H1 (cell line): Measurements from ENCODE around the gene UBA6. TPM values are rescaled to one million over a fixed set of nuclear protein-coding genes. Genes with fewer than 3 reads are reported as not detected.

Experiments
- CTCF ChIA-PET: fragments of 300-600 bp; sonication (Branson Sonifier 250); formaldehyde crosslinking; loops from one replicate; lab custom pipeline; 2021; ENCODE audit not compliant: partially characterized antibody; lab: Charles Lee
- POLR2A ChIA-PET: fragments of 300-600 bp; sonication (Branson Sonifier 250); formaldehyde crosslinking; loops from one replicate; lab custom pipeline; 2021; ENCODE audit warnings: inconsistent platforms; ENCODE audit not compliant: partially characterized antibody; lab: Charles Lee
- DNase-seq, 2 experiments: peaks; one replicate each; pipeline versions ENCODE4 v3.0.0 to v3.0.0-alpha.2; 2010 to 2022; ENCODE audit warnings: low spot score in 2 of 2, low read depth in 1 of 2, mixed read lengths in 1 of 2
- FAIRE-seq: peaks from 2 replicates; lab custom pipeline; 2011; peaks lifted over from hg19 to GRCh38; lab: Jason Lieb, UNC
- H2AFZ ChIP-seq: 2 replicates; pipeline ENCODE4 v1.8.1; 2012; ENCODE audit warnings: low read length, inconsistent platforms
- H2AK5ac ChIP-seq: 2 replicates; pipeline ENCODE4 v1.6.1; 2013; ENCODE audit warnings: low read depth, low read length
- H2BK120ac ChIP-seq: replicated peaks from 2 replicates; pipeline ENCODE3; 2013; ENCODE audit warnings: low read depth, low read length, inconsistent platforms
- H2BK12ac ChIP-seq: 2 replicates; pipeline ENCODE4 v1.6.1; 2013; ENCODE audit warnings: low read depth, low read length
- H2BK15ac ChIP-seq: 2 replicates; pipeline ENCODE4 v1.6.1; 2013; ENCODE audit warnings: low read length
- H2BK20ac ChIP-seq: 2 replicates; pipeline ENCODE4 v1.6.1; 2013; ENCODE audit warnings: low read length
- H2BK5ac ChIP-seq: 2 replicates; pipeline ENCODE4 v1.6.1; 2013; ENCODE audit warnings: low read depth, low read length
- H3K14ac ChIP-seq: 2 replicates; pipeline ENCODE4 v1.6.1; 2013; ENCODE audit warnings: inconsistent platforms; ENCODE audit not compliant: insufficient read length
- H3K18ac ChIP-seq: 2 replicates; pipeline ENCODE4 v1.6.1; 2013; ENCODE audit warnings: low read length; ENCODE audit errors: extremely low read depth
- H3K23ac ChIP-seq: 2 replicates; pipeline ENCODE4 v1.6.1; 2013; ENCODE audit warnings: inconsistent platforms; ENCODE audit not compliant: insufficient read length
- H3K23me2 ChIP-seq: 2 replicates; pipeline ENCODE4 v1.6.1; 2013; ENCODE audit warnings: low read depth, low read length
- H3K27ac ChIP-seq: 2 replicates; pipeline ENCODE4 v1.6.1; 2011; ENCODE audit warnings: low read depth, low read length, inconsistent platforms
- H3K27me3 ChIP-seq, 4 experiments: replicated peaks in 1 of 4; 1 replicate in 1 of 4; 2 replicates in 3 of 4; pipeline versions ENCODE4 v1.6.1 to v1.8.1; 2011 to 2013; ENCODE audit warnings: low read length in 3 of 4, mild to moderate bottlenecking in 3 of 4, inconsistent platforms in 2 of 4, mixed read lengths in 2 of 4, moderate library complexity in 1 of 4; ENCODE audit not compliant: control insufficient read depth in 3 of 4, insufficient read depth in 3 of 4; ENCODE audit errors: extremely low read depth in 1 of 4
- H3K36me3 ChIP-seq, 4 experiments: 2 replicates each; pipeline versions ENCODE4 v1.6.1 to v1.8.1; 2011 to 2013; ENCODE audit warnings: mild to moderate bottlenecking in 4 of 4, low read length in 3 of 4, moderate library complexity in 2 of 4, control low read depth in 1 of 4, inconsistent platforms in 1 of 4; ENCODE audit not compliant: insufficient read depth in 4 of 4, control insufficient read depth in 2 of 4
- H3K4ac ChIP-seq: replicated peaks from 2 replicates; pipeline ENCODE3; 2013; ENCODE audit warnings: low read length, low read depth, mixed read lengths, inconsistent platforms; ENCODE audit not compliant: insufficient read length
- H3K4me1 ChIP-seq, 4 experiments: replicated peaks in 1 of 4; 1 replicate in 1 of 4; 2 replicates in 3 of 4; pipeline versions ENCODE4 v1.6.1 to v1.8.1; 2011 to 2013; ENCODE audit warnings: low read length in 3 of 4, inconsistent platforms in 2 of 4, mixed read lengths in 1 of 4; ENCODE audit not compliant: insufficient read depth in 4 of 4, control insufficient read depth in 3 of 4
- H3K4me2 ChIP-seq, 2 experiments: 2 replicates each; pipeline versions ENCODE4 v1.6.1 to v1.8.1; 2011 to 2013; ENCODE audit warnings: low read depth in 2 of 2, low read length in 2 of 2, control low read depth in 1 of 2, inconsistent platforms in 1 of 2, mild to moderate bottlenecking in 1 of 2; ENCODE audit not compliant: insufficient read depth in 1 of 2
- H3K4me3 ChIP-seq, 4 experiments: fragments of 200-600, 300-600 bp in 1 of 4; sonication (generic), shearing (Covaris generic), sonication (Bioruptor Twin) in 1 of 4; 2 replicates each; pipeline versions ENCODE4 v1.5.1 to v1.8.1; 2011 to 2016; ENCODE audit warnings: low read length in 4 of 4, low read depth in 3 of 4, control low read depth in 2 of 4, inconsistent platforms in 2 of 4, mild to moderate bottlenecking in 2 of 4, mixed read lengths in 1 of 4, moderate library complexity in 1 of 4; ENCODE audit not compliant: insufficient read depth in 2 of 4; ENCODE audit errors: extremely low read depth in 1 of 4
- H3K56ac ChIP-seq: replicated peaks from 2 replicates; pipeline ENCODE3; 2013; ENCODE audit warnings: low read depth, mild to moderate bottlenecking, mixed read lengths, low read length, inconsistent platforms; ENCODE audit not compliant: insufficient read length
- H3K79me1 ChIP-seq: 2 replicates; pipeline ENCODE4 v1.6.1; 2013; ENCODE audit warnings: low read depth, low read length, control low read depth
- H3K79me2 ChIP-seq, 2 experiments: 2 replicates each; pipeline versions ENCODE4 v1.6.1 to v1.8.1; 2012 to 2013; ENCODE audit warnings: low read length in 2 of 2, mild to moderate bottlenecking in 2 of 2, inconsistent platforms in 1 of 2; ENCODE audit not compliant: insufficient read depth in 2 of 2, control insufficient read depth in 1 of 2
- H3K9ac ChIP-seq, 4 experiments: replicated peaks in 1 of 4; 1 replicate in 1 of 4; 2 replicates in 3 of 4; pipeline versions ENCODE4 v1.6.1 to v1.8.1; 2011 to 2013; ENCODE audit warnings: low read depth in 3 of 4, low read length in 3 of 4, control low read depth in 2 of 4, mild to moderate bottlenecking in 2 of 4, moderate library complexity in 2 of 4, inconsistent platforms in 1 of 4; ENCODE audit errors: extremely low read depth in 1 of 4
- H3K9me3 ChIP-seq, 2 experiments: 2 replicates each; pipeline versions ENCODE4 v1.6.1 to v1.8.1; 2012 to 2013; ENCODE audit warnings: mild to moderate bottlenecking in 2 of 2, moderate library complexity in 2 of 2, control low read depth in 1 of 2, inconsistent platforms in 1 of 2, low read depth in 1 of 2, low read length in 1 of 2, mixed read lengths in 1 of 2; ENCODE audit not compliant: insufficient read depth in 2 of 2
- H4K20me1 ChIP-seq, 2 experiments: replicated peaks in 1 of 2; 2 replicates each; pipeline versions ENCODE3 to v1.8.1; 2011 to 2013; ENCODE audit warnings: inconsistent platforms in 2 of 2, low read length in 2 of 2, mild to moderate bottlenecking in 1 of 2; ENCODE audit not compliant: insufficient read depth in 2 of 2, control insufficient read depth in 1 of 2
- H4K5ac ChIP-seq: 2 replicates; pipeline ENCODE4 v1.6.1; 2013; ENCODE audit warnings: low read length, low read depth, mixed read lengths, inconsistent platforms; ENCODE audit not compliant: insufficient read length
- H4K8ac ChIP-seq: 2 replicates; pipeline ENCODE4 v1.8.0; 2013; ENCODE audit warnings: mild to moderate bottlenecking, moderate library complexity, low read length, inconsistent platforms; ENCODE audit not compliant: insufficient read depth; ENCODE audit errors: extremely low read depth
- H4K91ac ChIP-seq: replicated peaks from 2 replicates; pipeline ENCODE3; 2013; ENCODE audit warnings: low read length, mixed read lengths, inconsistent platforms; ENCODE audit not compliant: insufficient read length
- CHD1 ChIP-seq: IDR thresholded peaks from 2 replicates; pipeline ENCODE4 v1.6.1; 2012; ENCODE audit warnings: low read depth, low read length, improper control_type of control experiment
- KDM5A ChIP-seq: fragments of 200-600 bp; IDR thresholded peaks from 2 replicates; pipeline ENCODE4 v1.7.1; 2012; ENCODE audit warnings: mild to moderate bottlenecking, low read length, inconsistent platforms, mixed read lengths
- PHF8 ChIP-seq: fragments of 200-600 bp; sonication (generic); conservative IDR thresholded peaks from 2 replicates; pipeline ENCODE4 v1.7.1; 2012; ENCODE audit warnings: low read depth, mild to moderate bottlenecking, inconsistent platforms, low read length, moderate library complexity
- TAF1 ChIP-seq: IDR thresholded peaks from 2 replicates; pipeline ENCODE4 v1.6.1; 2011; ENCODE audit warnings: mild to moderate bottlenecking, low read depth, low read length
- TCF12 ChIP-seq: IDR thresholded peaks from 2 replicates; pipeline ENCODE4 v1.6.1; 2011; ENCODE audit warnings: low read depth, mild to moderate bottlenecking, low read length
- whole genome bisulfite sequencing, 2 experiments: shearing (Covaris generic) in 1 of 2; methylation state at CpG; one replicate each; pipeline versions ENCODE4 v1.1.6 to v1.1.7; 2013 to 2015; ENCODE audit warnings: low lambda C conversion rate in 2 of 2, mixed read lengths in 2 of 2, inconsistent platforms in 1 of 2, low coverage in 1 of 2, missing lambda C conversion rate in 1 of 2; ENCODE audit not compliant: insufficient replicate concordance in 2 of 2, insufficient coverage in 1 of 2, insufficient read length in 1 of 2; ENCODE audit errors: extremely low coverage in 1 of 2, missing lambda C conversion rate in 1 of 2; 5-methylcytosine and 5-hydroxymethylcytosine counted together
- polyA plus RNA-seq, 7 experiments: library from polyadenylated mRNA; depleted of rRNA in 3 of 7; stranded (reverse) in 5 of 7; unstranded in 2 of 7; fragments of >200 nt in 5 of 7; fragments of 200-250 nt in 2 of 7; gene quantifications; 1 replicate in 5 of 7; 2 replicates in 1 of 7; 4 replicates in 1 of 7; pipeline versions ENCODE4 v1.2.1 to v1.2.3, GENCODE V29; 2011 to 2013; ENCODE audit warnings: missing spikeins in 2 of 7, mixed read lengths in 2 of 7
- total RNA-seq: library from RNA; stranded (reverse); fragmentation: NEBNext Ultra II Directional; extraction: Animal tissue kit (Norgen Biotek cat#: 25700); gene quantifications from 2 replicates; pipeline ENCODE4 v1.2.1, GENCODE V29; 2021

Gene UBA6
- total and polyA plus RNA-seq, 2 of the 8 experiments (the other 6 are each of a cell fraction or from before 2014, with no cell fraction given) = 17.4 to 74.3 TPM

- CTCF ChIA-PET = no interaction called here
- 91 to 100% methylated on average over 1 to 2 of the region's 2 CpGs for WGBS, 2 experiments
- no peak for TF ChIP-seq KDM5A
- TF ChIP-seq TCF12 = no peak
- no peak for TF ChIP-seq PHF8
- TF ChIP-seq CHD1 = no peak
- TF ChIP-seq TAF1 = no peak
These were observed 107.2 kb downstream of the UBA6 start for GRCh38 chr4:67593741-67594175.

More at GRCh38 chr4:67593741-67594175, 107.2 kb downstream of the UBA6 start:
- Histone ChIP-seq H2AFZ (no peak overlapping the region), H3K9me3 (peaks cover 6 to 10% of the 10 kb centered on the region in 2 experiments), H2BK12ac (no peak overlapping the region), H2BK15ac (no peak overlapping the region), H3K4ac (no peak overlapping the region), H3K56ac (no peak overlapping the region), H2AK5ac (no peak overlapping the region), H3K27me3 (no peaks in the 10 kb centered on the region), H3K18ac (no peak overlapping the region), H3K79me1 (no peaks in the 10 kb centered on the region), H2BK120ac (no peak overlapping the region), H2BK5ac (no peak overlapping the region), H2BK20ac (no peak overlapping the region), H3K36me3 (peaks cover 0 to 4% (median 0%) of the 10 kb centered on the region in 4 experiments; a peak in 1 of 8 replicates), H4K20me1 (no peaks in the 10 kb centered on the region), H4K8ac (no peak overlapping the region), H3K23me2 (no peaks in the 10 kb centered on the region), H3K79me2 (no peaks in the 10 kb centered on the region), H3K14ac (no peak overlapping the region), H3K9ac (no peak overlapping the region), H4K91ac (no peak overlapping the region), H3K4me3 (no peak overlapping the region), H4K5ac (no peak overlapping the region), H3K23ac (no peak overlapping the region), H3K4me2 (no peak overlapping the region), H3K4me1 (no peaks in the 10 kb centered on the region), H3K27ac (no peak overlapping the region)
- POLR2A ChIA-PET = no interaction called here
- no peak for FAIRE-seq
- DNase-seq = no peak
